SK-N-SH (cell line): ENCODE data around the gene CGB2. TPM values are rescaled to one million over a fixed set of nuclear protein-coding genes. Genes with fewer than 3 reads are reported as not detected.

Source experiments
- CTCF ChIA-PET: fragments of 300-600, 350-600 bp; formaldehyde crosslinking; extraction: SDS; loops from one replicate; lab custom pipeline; 2021; lab: Yijun Ruan, JAX
- POLR2A ChIA-PET: fragments of 350-600 bp; sonication (Branson Sonifier 250); formaldehyde crosslinking; extraction: SDS; loops from one replicate; lab custom pipeline; 2020; ENCODE audit warnings: antibody characterized with exemption, inconsistent platforms; lab: Yijun Ruan, JAX
- DNase-seq: peaks from one replicate; pipeline ENCODE4 v3.0.0; 2012
- H2AFZ ChIP-seq: fragments of 200-600 bp; sonication (generic); 2 replicates; pipeline ENCODE4 v1.8.1; 2016; ENCODE audit warnings: antibody characterized with exemption, mild to moderate bottlenecking, low read depth
- H3F3A ChIP-seq: fragments of 200-600 bp; sonication (generic); replicated peaks from 2 replicates; pipeline ENCODE3; 2016; ENCODE audit warnings: antibody characterized with exemption, mild to moderate bottlenecking; ENCODE audit not compliant: insufficient read depth
- H3K27ac ChIP-seq, 2 experiments: fragments of 200-500 bp in 1 of 2; fragments of 200-600 bp in 1 of 2; sonication (Bioruptor generic) in 1 of 2; sonication (generic), shearing (Covaris generic) in 1 of 2; 2 replicates each; pipeline versions ENCODE4 v1.5.1 to v1.6.1; 2014 to 2016; ENCODE audit warnings: low read depth in 2 of 2, inconsistent platforms in 1 of 2, low read length in 1 of 2, mild to moderate bottlenecking in 1 of 2, mixed read lengths in 1 of 2
- H3K27me3 ChIP-seq: fragments of 200-600 bp; sonication (generic), shearing (Covaris generic); 2 replicates; pipeline ENCODE4 v1.6.1; 2016; ENCODE audit warnings: mixed run types; ENCODE audit not compliant: insufficient read depth
- H3K36me3 ChIP-seq, 2 experiments: fragments of 200-500 bp in 1 of 2; fragments of 200-600 bp in 1 of 2; sonication (Bioruptor generic) in 1 of 2; sonication (generic) in 1 of 2; replicated peaks in 1 of 2; 2 replicates each; pipeline versions ENCODE3 to v1.5.1; 2014 to 2016; ENCODE audit warnings: low read length in 1 of 2, mild to moderate bottlenecking in 1 of 2; ENCODE audit not compliant: insufficient read depth in 2 of 2, control insufficient read depth in 1 of 2
- H3K4me1 ChIP-seq, 2 experiments: fragments of 200-500 bp in 1 of 2; fragments of 200-600 bp in 1 of 2; sonication (Bioruptor generic) in 1 of 2; sonication (generic), shearing (Covaris generic) in 1 of 2; 2 replicates each; pipeline versions ENCODE4 v1.5.1 to v1.6.1; 2014 to 2016; ENCODE audit warnings: low read depth in 1 of 2, low read length in 1 of 2, mixed run types in 1 of 2; ENCODE audit not compliant: insufficient read depth in 2 of 2, control insufficient read depth in 1 of 2
- H3K4me2 ChIP-seq: fragments of 200-600 bp; sonication (generic), shearing (Covaris generic); 2 replicates; pipeline ENCODE4 v1.6.1; 2017; ENCODE audit warnings: mixed run types
- H3K4me3 ChIP-seq, 2 experiments: fragments of 200-500 bp in 1 of 2; fragments of 200-600 bp in 1 of 2; sonication (Bioruptor generic) in 1 of 2; sonication (generic), shearing (Covaris generic) in 1 of 2; 2 replicates each; pipeline versions ENCODE4 v1.5.1 to v1.8.1; 2014 to 2016; ENCODE audit warnings: low read depth in 2 of 2, inconsistent platforms in 1 of 2, low read length in 1 of 2, mild to moderate bottlenecking in 1 of 2, mixed read lengths in 1 of 2, moderate library complexity in 1 of 2
- H3K79me2 ChIP-seq: fragments of 200-600 bp; sonication (generic); 2 replicates; pipeline ENCODE4 v1.8.1; 2017; ENCODE audit warnings: mild to moderate bottlenecking; ENCODE audit not compliant: insufficient read depth
- H3K9ac ChIP-seq: fragments of 200-600 bp; sonication (generic); 2 replicates; pipeline ENCODE4 v1.6.1; 2017; ENCODE audit warnings: mixed run types
- H3K9me2 ChIP-seq: fragments of 200-600 bp; sonication (generic); 2 replicates; pipeline ENCODE4 v1.6.1; 2017; ENCODE audit warnings: mixed run types
- H3K9me3 ChIP-seq: fragments of 200-600 bp; sonication (generic); 2 replicates; pipeline ENCODE4 v1.6.1; 2017; ENCODE audit warnings: mixed run types, mild to moderate bottlenecking, moderate library complexity
- H4K20me1 ChIP-seq: fragments of 200-600 bp; sonication (generic); 2 replicates; pipeline ENCODE4 v1.6.1; 2017; ENCODE audit warnings: mild to moderate bottlenecking, mixed run types; ENCODE audit not compliant: insufficient read depth
- CHD2 ChIP-seq: fragments of 150-350 bp; IDR thresholded peaks from 2 replicates; pipeline ENCODE4 v1.6.1; 2018; ENCODE audit warnings: low read length; ENCODE audit not compliant: partially characterized antibody
- ELF1 ChIP-seq: IDR thresholded peaks from 2 replicates; pipeline ENCODE4 v1.4.0; 2012
- FOSL2 ChIP-seq: IDR thresholded peaks from 2 replicates; pipeline ENCODE4 v1.4.0; 2012; ENCODE audit warnings: low read depth, mild to moderate bottlenecking, moderate library complexity, borderline replicate concordance
- GATA2 ChIP-seq: sonication (generic); formaldehyde crosslinking; IDR thresholded peaks from 2 replicates; pipeline ENCODE4 v1.5.0; 2020; ENCODE audit warnings: mild to moderate bottlenecking, missing genetic modification reagents
- JUND ChIP-seq: IDR thresholded peaks from 2 replicates; pipeline ENCODE4 v1.4.0; 2012
- MXI1 ChIP-seq: IDR thresholded peaks from 2 replicates; pipeline ENCODE4 v1.6.1; 2012; ENCODE audit warnings: mild to moderate bottlenecking, low read depth, low read length, improper control_type of control experiment
- POLR2AphosphoS5 ChIP-seq: IDR thresholded peaks from 2 replicates; pipeline ENCODE4 v1.6.1; 2012; ENCODE audit warnings: low read depth, low read length
- SIN3A ChIP-seq: IDR thresholded peaks from 2 replicates; pipeline ENCODE4 v1.6.1; 2012; ENCODE audit warnings: low read depth, mild to moderate bottlenecking, low read length, moderate library complexity, borderline replicate concordance
- TCF12 ChIP-seq: IDR thresholded peaks from 2 replicates; pipeline ENCODE4 v1.4.0; 2012
- TEAD4 ChIP-seq: IDR thresholded peaks from 2 replicates; pipeline ENCODE4 v1.4.0; 2012; ENCODE audit warnings: mild to moderate bottlenecking, borderline replicate concordance; ENCODE audit not compliant: insufficient read depth
- WGBS: methylation state at CpG from one replicate; pipeline ENCODE4 v1.1.6; 2017; ENCODE audit warnings: low lambda C conversion rate; 5-methylcytosine and 5-hydroxymethylcytosine counted together
- polyA plus RNA-seq, 3 experiments: library from polyadenylated mRNA; depleted of rRNA; stranded (reverse); fragments of >200 nt; gene quantifications; 2 replicates each; pipeline ENCODE4 v1.2.3, GENCODE V29; 2012
- TF ChIP-seq, protein P1 (sequence below): IDR thresholded peaks from 2 replicates; pipeline ENCODE4 v1.4.0; 2012; ENCODE audit warnings: low read depth, borderline replicate concordance
- TF ChIP-seq, protein P2 (sequence below): fragments of 150-350 bp; IDR thresholded peaks from 2 replicates; pipeline ENCODE4 v1.6.1; 2017; ENCODE audit warnings: antibody characterized with exemption, low read length, low read depth, borderline replicate concordance
- TF ChIP-seq, protein P3 (sequence below): fragments of 150-350 bp; IDR thresholded peaks from 2 replicates; pipeline ENCODE4 v1.6.1; 2016; ENCODE audit warnings: mild to moderate bottlenecking, low read depth, low read length

CGB2 gene
- polyA plus RNA-seq, 1 of the 3 experiments (the other 2 are of a cell fraction), result 0.64 TPM

DNA sequence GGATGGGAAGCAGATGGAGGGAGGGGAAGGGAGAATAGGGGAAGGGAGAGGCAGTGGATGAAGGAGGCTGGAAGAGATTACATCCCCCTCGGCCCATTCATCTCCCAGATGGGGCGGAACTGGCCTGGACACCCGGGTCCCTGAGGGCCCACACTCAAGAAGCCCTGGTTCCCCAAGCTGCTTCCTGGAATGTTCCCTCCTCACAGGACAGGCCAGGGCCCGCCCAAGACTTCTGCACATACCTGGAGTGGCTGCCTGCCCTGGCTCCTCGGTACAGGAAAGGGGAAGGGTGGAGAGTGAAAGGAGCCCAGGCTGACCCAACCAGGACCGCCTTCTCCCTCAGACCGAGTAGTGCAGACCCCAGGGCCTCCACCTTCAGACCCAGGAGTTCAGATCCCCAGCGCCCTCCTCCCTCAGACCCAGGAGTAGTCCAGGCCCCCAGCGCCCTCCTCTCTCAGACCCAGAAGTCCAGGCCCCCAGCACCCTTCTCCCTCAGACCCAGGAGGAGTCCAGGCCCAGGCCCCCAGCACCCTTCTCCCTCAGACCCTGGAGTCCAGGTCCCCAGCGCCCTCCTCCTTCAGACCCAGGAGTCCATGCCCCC, 32.4 kb downstream of the CGB2 start:
- Histone ChIP-seq H4K20me1 (no peaks in the 10 kb centered on the region), H3K4me1 (peaks cover 0 to 8% of the 10 kb centered on the region in 2 experiments; a peak in 2 of 4 replicates), H3K4me2 (peak overlapping the region; percentile 70; the same call in 1 of the 2 replicates), H3K9me2 (no peaks in the 10 kb centered on the region), H3K79me2 (peaks cover 38% of the 10 kb centered on the region; the same call in 1 of the 2 replicates), H3K9me3 (no peaks in the 10 kb centered on the region), H3K36me3 (no peaks in the 10 kb centered on the region), H3K27me3 (no peaks in the 10 kb centered on the region), H3K9ac (no peak overlapping the region; the same call in 1 of the 2 replicates), H3K4me3 (peak overlapping the region; percentile 16 to 30; a peak in 3 of 4 replicates), H3K27ac (no peak overlapping the region), H3F3A (peaks cover 7% of the 10 kb centered on the region)
- ChIA-PET CTCF (interaction anchor here (0.6 to 1.6 kb wide), 2 partner anchors 10 to 146 kb away, joined by 3 to 6 read pairs; no protein-coding TSS in a partner anchor), POLR2A (no interaction called here)
- DNase-seq, result peak; percentile 24
- TF ChIP-seq JUND, result no peak
- no peak for TF ChIP-seq SIN3A
- TF ChIP-seq TCF12, result no peak
- no peak for TF ChIP-seq MXI1
- no peak for TF ChIP-seq POLR2AphosphoS5
- no peak for TF ChIP-seq FOSL2
- no peak for TF ChIP-seq GATA2 (CRISPR knock-in tag)
- TF ChIP-seq, protein P1, sequence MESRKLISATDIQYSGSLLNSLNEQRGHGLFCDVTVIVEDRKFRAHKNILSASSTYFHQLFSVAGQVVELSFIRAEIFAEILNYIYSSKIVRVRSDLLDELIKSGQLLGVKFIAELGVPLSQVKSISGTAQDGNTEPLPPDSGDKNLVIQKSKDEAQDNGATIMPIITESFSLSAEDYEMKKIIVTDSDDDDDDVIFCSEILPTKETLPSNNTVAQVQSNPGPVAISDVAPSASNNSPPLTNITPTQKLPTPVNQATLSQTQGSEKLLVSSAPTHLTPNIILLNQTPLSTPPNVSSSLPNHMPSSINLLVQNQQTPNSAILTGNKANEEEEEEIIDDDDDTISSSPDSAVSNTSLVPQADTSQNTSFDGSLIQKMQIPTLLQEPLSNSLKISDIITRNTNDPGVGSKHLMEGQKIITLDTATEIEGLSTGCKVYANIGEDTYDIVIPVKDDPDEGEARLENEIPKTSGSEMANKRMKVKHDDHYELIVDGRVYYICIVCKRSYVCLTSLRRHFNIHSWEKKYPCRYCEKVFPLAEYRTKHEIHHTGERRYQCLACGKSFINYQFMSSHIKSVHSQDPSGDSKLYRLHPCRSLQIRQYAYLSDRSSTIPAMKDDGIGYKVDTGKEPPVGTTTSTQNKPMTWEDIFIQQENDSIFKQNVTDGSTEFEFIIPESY, result no peak
- TF ChIP-seq CHD2, result no peak
- TF ChIP-seq ELF1, result no peak
- TF ChIP-seq, protein P2, sequence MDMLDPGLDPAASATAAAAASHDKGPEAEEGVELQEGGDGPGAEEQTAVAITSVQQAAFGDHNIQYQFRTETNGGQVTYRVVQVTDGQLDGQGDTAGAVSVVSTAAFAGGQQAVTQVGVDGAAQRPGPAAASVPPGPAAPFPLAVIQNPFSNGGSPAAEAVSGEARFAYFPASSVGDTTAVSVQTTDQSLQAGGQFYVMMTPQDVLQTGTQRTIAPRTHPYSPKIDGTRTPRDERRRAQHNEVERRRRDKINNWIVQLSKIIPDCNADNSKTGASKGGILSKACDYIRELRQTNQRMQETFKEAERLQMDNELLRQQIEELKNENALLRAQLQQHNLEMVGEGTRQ, result no peak
- TF ChIP-seq TEAD4, result no peak
- TF ChIP-seq, protein P3, sequence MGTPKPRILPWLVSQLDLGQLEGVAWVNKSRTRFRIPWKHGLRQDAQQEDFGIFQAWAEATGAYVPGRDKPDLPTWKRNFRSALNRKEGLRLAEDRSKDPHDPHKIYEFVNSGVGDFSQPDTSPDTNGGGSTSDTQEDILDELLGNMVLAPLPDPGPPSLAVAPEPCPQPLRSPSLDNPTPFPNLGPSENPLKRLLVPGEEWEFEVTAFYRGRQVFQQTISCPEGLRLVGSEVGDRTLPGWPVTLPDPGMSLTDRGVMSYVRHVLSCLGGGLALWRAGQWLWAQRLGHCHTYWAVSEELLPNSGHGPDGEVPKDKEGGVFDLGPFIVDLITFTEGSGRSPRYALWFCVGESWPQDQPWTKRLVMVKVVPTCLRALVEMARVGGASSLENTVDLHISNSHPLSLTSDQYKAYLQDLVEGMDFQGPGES, result no peak
- TF ChIP-seq, all 33 proteins: peak for 0
- 52% methylated on average over 8 of the region's 10 CpGs for WGBS
- H2AFZ ChIP-seq, result no peak overlapping the region
